BLaER1 (cell line): Measurements from ENCODE around the gene APPL2.
A peak's percentile ranks its signal among the peaks of the same experiment; 100 is the strongest.

Source experiments
- H3K27ac ChIP-seq: shearing (Covaris generic); formaldehyde crosslinking; 2 replicates; pipeline ENCODE4 v1.8.1; 2022
- H3K27me3 ChIP-seq: shearing (Covaris generic); formaldehyde crosslinking; 2 replicates; pipeline ENCODE4 v1.8.1; 2022
- H3K36me3 ChIP-seq: shearing (Covaris generic); formaldehyde crosslinking; 2 replicates; pipeline ENCODE4 v1.8.1; 2022
- H3K4me1 ChIP-seq: shearing (Covaris generic); formaldehyde crosslinking; 2 replicates; pipeline ENCODE4 v1.8.1; 2022
- H3K4me2 ChIP-seq: shearing (Covaris generic); formaldehyde crosslinking; 2 replicates; pipeline ENCODE4 v1.8.1; 2022
- H3K4me3 ChIP-seq: shearing (Covaris generic); formaldehyde crosslinking; 2 replicates; pipeline ENCODE4 v1.8.1; 2022
- H3K9ac ChIP-seq: shearing (Covaris generic); formaldehyde crosslinking; 2 replicates; pipeline ENCODE4 v1.8.1; 2022
- H3K9me3 ChIP-seq: shearing (Covaris generic); formaldehyde crosslinking; 2 replicates; pipeline ENCODE4 v1.8.1; 2022
- H4K20me1 ChIP-seq: shearing (Covaris generic); formaldehyde crosslinking; 2 replicates; pipeline ENCODE4 v1.8.1; 2022
- Cebpa-rat ChIP-seq: shearing (Covaris generic); IDR thresholded peaks from 2 replicates; pipeline ENCODE4 v1.8.1; 2022

Gene APPL2

DNA sequence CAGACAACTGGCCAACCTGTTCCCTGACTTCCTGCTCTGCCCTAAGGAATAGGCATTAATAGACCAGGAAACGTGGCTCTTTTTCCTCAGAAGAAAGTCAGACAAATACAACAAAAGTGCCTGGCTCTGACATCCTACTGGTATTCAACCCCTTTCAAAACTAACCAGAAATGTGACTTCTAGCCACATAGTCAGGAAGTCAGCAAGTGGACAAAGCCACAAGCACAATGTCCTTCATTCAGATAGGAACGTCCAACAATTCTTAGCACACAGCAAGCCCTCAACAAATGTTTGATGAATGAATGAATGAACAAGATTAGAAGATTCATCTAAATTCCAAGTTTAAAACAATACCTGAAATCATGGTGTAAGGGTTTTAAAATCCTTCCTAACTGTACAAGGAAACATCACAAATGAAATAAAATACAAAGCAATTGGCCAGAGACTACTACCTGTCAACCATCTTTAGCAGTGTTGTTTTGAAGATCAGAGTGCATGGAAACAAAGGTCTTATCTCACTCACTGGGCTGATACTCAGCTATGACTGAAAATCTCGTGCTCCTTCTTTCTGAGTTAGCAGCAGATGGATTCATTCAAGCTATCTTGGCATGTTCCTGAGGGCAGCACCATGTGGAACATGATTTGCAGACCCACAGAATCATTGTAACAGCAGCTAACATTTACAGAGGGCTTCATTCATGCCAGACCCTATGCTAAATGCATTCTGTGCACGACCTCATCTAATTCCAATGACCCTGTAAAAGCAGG lies 16.5 kb downstream of the APPL2 start:
- no peak for TF ChIP-seq Cebpa-rat
- H3K36me3 ChIP-seq, result peaks cover 80% of the 10 kb centered on the region
- H3K27me3 ChIP-seq, result no peaks in the 10 kb centered on the region
- no peaks in the 10 kb centered on the region for H3K9me3 ChIP-seq
- H3K9ac ChIP-seq, result no peak overlapping the region
- H3K4me2 ChIP-seq, result no peak overlapping the region
- H3K27ac ChIP-seq, result no peak overlapping the region
- peaks cover 6% of the 10 kb centered on the region; the same call in 1 of the 2 replicates for H4K20me1 ChIP-seq
- H3K4me1 ChIP-seq, result peaks cover 22% of the 10 kb centered on the region
- no peak overlapping the region for H3K4me3 ChIP-seq

DNA sequence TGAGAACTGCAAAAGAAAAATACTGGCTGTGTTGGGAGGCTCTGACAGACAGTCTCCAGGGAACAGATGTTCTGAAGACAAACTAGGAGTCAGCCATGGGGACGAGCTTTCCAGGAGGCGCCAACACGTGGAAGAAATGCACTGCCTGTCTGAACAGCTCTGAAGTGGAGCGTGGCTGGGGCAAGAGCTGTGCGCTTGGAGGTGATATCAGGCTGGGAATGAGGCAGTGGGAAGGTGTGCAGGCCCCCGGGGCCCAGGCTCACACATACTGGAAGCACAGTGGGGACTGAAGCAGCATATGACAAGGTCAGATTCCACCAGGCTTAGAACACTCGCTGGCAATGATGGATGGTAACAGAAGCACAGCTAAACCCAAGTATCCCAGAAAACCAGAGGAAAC lies 17.5 kb downstream of the APPL2 start:
- Histone ChIP-seq H3K4me2 (peak overlapping the region; percentile 19; the same call in 1 of the 2 replicates), H3K4me1 (peaks cover 22% of the 10 kb centered on the region), H3K27ac (no peak overlapping the region), H3K27me3 (no peaks in the 10 kb centered on the region), H3K9me3 (no peaks in the 10 kb centered on the region), H3K9ac (no peak overlapping the region), H4K20me1 (peaks cover 6% of the 10 kb centered on the region; the same call in 1 of the 2 replicates), H3K4me3 (no peak overlapping the region), H3K36me3 (peaks cover 74% of the 10 kb centered on the region)
- TF ChIP-seq Cebpa-rat, result no peak

DNA sequence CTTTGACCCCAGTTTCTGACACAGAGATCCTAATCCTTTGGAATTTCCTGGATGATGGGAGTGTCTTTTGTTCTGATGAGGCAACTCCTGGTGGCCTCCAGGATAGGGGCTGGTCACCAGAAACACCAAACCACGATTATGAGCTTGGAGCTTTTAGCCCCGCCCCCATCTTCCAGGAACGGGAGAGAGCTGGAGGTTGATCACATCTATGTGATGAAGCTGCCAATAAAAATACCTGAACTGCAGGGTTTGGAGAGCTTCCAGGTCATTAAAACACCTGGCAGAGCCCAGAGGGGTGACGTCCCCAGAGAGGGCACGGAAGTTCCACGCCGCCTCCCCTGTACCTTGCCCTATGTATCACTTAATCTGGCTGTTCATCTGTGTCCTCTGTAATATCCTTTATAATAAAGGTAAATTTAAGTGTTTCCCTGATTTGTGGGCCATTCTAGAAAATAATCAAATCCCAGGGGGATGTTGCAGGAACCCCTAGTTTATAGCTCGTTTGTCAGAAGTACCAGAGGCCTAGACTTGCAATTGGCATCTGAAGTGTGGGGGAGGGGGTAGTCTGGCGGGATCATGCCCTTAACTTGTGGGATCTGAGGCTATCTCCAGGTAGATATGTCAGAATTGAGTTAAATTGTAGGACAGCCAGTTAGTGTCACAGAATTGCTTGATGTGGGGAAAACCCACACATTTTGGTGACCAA lies 21.2 kb downstream of the APPL2 start:
- H4K20me1 ChIP-seq, result no peaks in the 10 kb centered on the region; the same call in 1 of the 2 replicates
- H3K4me1 ChIP-seq, result peaks cover 19% of the 10 kb centered on the region
- H3K4me2 ChIP-seq, result no peak overlapping the region
- H3K27ac ChIP-seq, result no peak overlapping the region
- TF ChIP-seq Cebpa-rat, result no peak
- H3K4me3 ChIP-seq, result no peak overlapping the region
- H3K36me3 ChIP-seq, result peaks cover 62% of the 10 kb centered on the region
- no peak overlapping the region for H3K9ac ChIP-seq
- H3K9me3 ChIP-seq, result no peaks in the 10 kb centered on the region
- H3K27me3 ChIP-seq, result no peaks in the 10 kb centered on the region

DNA sequence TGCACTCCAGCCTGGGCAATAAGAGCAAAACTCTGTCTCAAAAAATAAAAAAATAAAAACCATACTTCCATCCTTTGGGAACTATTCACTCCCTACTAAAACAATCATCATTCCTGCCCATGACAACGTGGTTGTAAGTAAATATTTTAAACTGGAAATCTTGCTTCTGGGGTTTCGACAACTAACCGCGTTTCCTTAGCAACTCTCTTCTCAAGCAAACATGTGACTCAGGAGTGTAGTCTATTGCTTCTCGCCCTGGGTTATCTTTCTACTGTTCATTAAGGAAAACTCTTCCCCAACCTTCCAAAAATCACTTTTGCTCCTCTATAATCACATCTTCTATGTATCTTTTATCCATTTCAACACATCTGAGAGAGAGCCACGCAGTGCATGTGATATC lies 21.8 kb downstream of the APPL2 start:
- Histone ChIP-seq H3K4me1 (peaks cover 19% of the 10 kb centered on the region), H3K4me2 (no peak overlapping the region), H3K9me3 (no peaks in the 10 kb centered on the region), H3K9ac (no peak overlapping the region), H3K27ac (no peak overlapping the region), H4K20me1 (no peaks in the 10 kb centered on the region; the same call in 1 of the 2 replicates), H3K36me3 (peaks cover 65% of the 10 kb centered on the region), H3K27me3 (no peaks in the 10 kb centered on the region), H3K4me3 (no peak overlapping the region)
- no peak for TF ChIP-seq Cebpa-rat

DNA sequence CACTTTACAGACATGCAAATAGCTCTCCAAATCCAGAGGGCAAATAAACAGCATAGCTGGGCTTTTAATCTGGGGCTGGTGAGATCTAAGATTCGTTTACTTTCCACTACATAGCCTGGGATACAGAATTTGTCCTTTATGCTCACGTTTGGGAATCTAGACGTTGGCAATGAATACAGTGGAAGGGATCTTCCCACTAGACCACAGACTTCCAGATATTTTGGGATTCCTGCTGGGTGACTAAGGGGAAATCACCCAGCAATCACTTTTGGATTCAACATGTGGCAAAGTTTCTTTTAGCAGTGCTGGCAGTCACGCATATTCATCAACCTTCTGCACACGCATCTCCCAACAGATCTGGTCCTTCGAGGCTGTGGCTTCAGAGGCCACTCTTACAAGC lies 23.5 kb downstream of the APPL2 start:
- Histone ChIP-seq H3K36me3 (peaks cover 69% of the 10 kb centered on the region), H3K4me1 (peaks cover 9% of the 10 kb centered on the region), H4K20me1 (no peaks in the 10 kb centered on the region), H3K4me2 (no peak overlapping the region), H3K27me3 (no peaks in the 10 kb centered on the region), H3K9me3 (no peaks in the 10 kb centered on the region), H3K4me3 (no peak overlapping the region), H3K27ac (no peak overlapping the region), H3K9ac (no peak overlapping the region)
- no peak for TF ChIP-seq Cebpa-rat

DNA sequence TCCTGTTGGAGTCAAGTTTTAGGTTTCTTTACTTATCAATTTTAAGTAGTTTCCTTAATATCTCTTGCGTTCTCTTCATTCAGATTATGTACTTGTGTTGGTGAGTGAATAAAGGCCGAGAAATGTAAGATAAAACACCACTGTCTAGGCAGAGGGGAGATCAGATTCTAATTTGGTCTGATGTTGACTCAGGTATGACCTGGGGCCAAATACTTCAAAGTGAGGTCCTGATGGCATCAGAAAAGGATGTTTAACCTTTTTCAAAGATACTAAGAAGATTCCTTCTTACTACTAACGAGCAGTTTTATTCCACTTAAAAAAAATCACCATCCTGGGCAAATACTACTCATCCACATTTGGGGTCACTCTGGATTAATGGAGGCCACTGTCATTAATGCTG lies 26.9 kb downstream of the APPL2 start:
- Histone ChIP-seq H3K27ac (no peak overlapping the region), H3K4me1 (peaks cover 9% of the 10 kb centered on the region), H4K20me1 (no peaks in the 10 kb centered on the region), H3K36me3 (peaks cover 72% of the 10 kb centered on the region), H3K9me3 (no peaks in the 10 kb centered on the region), H3K27me3 (no peaks in the 10 kb centered on the region), H3K4me2 (no peak overlapping the region), H3K9ac (no peak overlapping the region), H3K4me3 (no peak overlapping the region)
- TF ChIP-seq Cebpa-rat, result no peak

DNA sequence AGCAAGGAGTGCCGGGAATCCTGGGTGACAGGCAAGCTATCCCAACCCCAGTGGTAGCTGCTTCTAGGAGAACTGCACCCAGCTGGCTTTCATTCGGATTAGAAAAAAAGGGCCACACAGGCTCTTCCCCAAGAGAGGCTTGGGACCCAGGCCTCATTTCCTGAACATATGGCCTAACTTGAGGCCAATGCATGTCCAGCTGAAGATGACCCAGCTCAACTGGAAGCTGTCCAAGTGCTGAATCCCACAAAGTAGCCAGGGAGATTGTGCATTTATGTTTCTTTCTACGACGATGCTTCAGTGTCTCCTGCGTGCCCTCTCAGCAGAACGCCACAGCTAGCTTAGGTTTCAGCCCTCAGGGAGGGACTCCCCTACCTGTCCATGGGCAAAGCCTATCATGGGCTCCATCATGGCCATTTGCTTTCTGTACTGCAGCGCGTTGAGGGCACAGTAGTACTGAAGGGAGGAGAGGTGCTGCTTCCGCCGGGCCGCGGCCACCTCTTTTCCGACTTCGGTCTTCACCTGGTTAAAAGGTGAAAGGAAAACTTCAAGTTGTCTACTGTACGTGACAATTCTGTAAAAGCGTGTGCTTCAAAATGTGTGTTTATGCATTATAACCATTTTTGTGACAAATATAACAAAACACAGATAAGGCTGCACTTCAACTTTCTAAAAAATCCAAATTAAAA lies 29.1 kb downstream of the APPL2 start:
- H3K4me2 ChIP-seq, result no peak overlapping the region

DNA sequence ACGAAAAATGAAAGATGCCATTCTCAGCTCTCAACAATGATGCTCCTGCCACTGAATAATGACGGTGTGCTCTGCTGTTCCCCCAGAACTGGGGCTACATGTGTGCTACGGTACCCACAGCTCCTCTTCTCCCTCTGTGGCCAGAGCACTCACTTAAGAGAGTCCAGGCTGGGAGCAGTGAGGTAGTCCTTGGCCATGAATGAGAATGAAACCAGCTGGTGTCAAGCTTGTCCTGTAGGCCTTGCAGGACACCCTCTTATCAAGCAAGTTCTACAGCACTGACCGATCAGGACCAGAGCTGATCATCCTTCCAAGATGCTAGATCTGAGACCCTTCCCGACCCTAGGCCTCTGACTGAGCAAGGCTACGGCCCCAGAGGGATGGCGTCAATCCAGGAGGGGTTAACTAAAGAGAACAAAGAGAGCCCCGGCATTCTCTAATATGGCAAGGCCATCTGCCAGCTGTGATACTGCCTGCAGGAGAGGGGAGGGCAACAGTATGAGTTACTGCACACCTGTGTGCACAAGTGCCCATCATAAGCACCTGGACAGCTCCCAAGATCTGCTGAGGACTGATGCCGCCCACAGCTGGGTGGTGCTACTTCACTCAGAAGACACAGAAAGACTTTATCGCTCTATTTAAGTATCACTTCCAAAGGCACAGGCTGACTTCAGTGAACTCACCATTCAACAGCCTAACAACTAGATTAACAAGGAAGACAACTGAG lies 30.5 kb downstream of the APPL2 start:
- Histone ChIP-seq H4K20me1 (no peaks in the 10 kb centered on the region), H3K27me3 (no peaks in the 10 kb centered on the region), H3K9ac (no peak overlapping the region), H3K4me3 (no peak overlapping the region), H3K4me1 (peaks cover 15% of the 10 kb centered on the region), H3K4me2 (no peak overlapping the region), H3K9me3 (no peaks in the 10 kb centered on the region), H3K36me3 (peaks cover 73% of the 10 kb centered on the region), H3K27ac (no peak overlapping the region)
- no peak for TF ChIP-seq Cebpa-rat

More for the DNA sequence above, 29.1 kb downstream of the APPL2 start:
- Histone ChIP-seq H3K27ac (no peak overlapping the region), H4K20me1 (no peaks in the 10 kb centered on the region), H3K4me3 (no peak overlapping the region), H3K4me1 (peaks cover 12% of the 10 kb centered on the region), H3K27me3 (no peaks in the 10 kb centered on the region), H3K36me3 (peaks cover 79% of the 10 kb centered on the region), H3K9ac (no peak overlapping the region), H3K9me3 (no peaks in the 10 kb centered on the region)
- TF ChIP-seq Cebpa-rat, result no peak

DNA sequence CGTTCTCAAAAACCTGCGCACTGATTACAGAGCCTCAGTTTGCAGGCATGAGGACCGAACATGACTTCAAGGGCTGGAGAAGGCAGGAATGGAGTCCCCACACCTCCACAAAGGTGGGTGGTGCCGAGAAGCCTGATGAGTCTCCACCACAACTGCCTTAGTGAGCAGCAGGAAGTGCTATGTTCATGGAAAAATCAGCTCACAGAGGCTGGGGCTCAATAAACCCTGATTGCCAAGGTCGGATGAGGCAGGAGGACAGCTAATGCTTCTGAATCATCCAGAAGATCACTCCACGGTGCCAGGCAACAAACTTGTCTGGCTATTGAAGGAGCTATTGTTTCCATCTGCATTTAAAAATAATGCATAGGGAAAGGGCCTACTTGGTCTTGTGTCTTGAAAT lies 31.1 kb downstream of the APPL2 start:
- no peaks in the 10 kb centered on the region for H4K20me1 ChIP-seq
- no peaks in the 10 kb centered on the region for H3K27me3 ChIP-seq
- no peak overlapping the region for H3K27ac ChIP-seq
- TF ChIP-seq Cebpa-rat, result no peak
- H3K4me3 ChIP-seq, result no peak overlapping the region
- H3K4me2 ChIP-seq, result no peak overlapping the region
- H3K36me3 ChIP-seq, result peaks cover 77% of the 10 kb centered on the region
- peaks cover 15% of the 10 kb centered on the region for H3K4me1 ChIP-seq
- no peak overlapping the region for H3K9ac ChIP-seq
- H3K9me3 ChIP-seq, result no peaks in the 10 kb centered on the region
